Right lobe of liver (tissue), 4 donors: Measurements from ENCODE around the gene HOPX.

Experiments used
- POLR2A ChIP-seq: fragments of 450-650 bp; IDR thresholded peaks from one replicate; pipeline ENCODE4 v1.6.1; 2017; ENCODE audit warnings: antibody characterized with exemption, mild to moderate bottlenecking
- TF ChIP-seq, protein P1 (sequence below), 4 donors: fragments of 200-600 bp in 3 of 4; fragments of 450-650 bp in 1 of 4; IDR thresholded peaks; one replicate each; pipeline versions ENCODE4 v1.5.1 to v1.8.0; 2016 to 2022; ENCODE audit warnings: antibody characterized with exemption in 4 of 4, mild to moderate bottlenecking in 2 of 4
- donor health status: DM: no; HTN: no; CAD: no.
- donor health status: DM: no; HTN: no; CAD: no.
- donor health status: DM: no; HTN: yes; CAD: no.

DNA sequence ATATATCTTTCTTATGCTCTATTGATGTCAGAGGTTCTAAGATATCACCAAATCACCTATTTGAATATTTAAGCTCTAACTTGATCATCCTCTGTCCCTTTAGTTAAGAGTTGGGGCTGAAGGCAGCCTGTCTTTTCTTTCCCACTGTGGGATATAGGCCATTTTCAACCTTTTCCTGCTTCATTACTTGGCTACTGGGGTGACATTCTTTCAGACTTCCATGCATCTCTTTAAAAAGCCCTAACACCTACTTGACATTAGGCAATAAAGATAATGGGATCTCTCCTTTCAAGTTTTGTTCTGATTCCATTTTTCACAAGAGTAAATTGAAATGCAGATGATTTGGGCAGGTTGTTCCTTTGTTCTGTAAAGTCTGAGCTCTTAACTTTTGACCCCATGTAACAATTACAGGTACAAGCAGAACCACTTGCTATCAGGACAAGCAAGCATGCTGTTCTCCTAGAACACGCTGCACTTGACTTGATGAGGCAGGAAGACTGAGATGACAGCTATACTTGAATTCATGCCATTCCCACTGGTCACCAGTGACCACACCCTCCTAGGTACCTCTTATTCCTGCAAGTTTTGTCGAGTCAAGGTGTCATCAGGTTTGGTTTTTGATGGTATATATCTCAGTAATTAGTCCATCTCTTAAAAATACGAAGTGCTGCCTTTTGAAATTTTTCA is 18.2 kb downstream of the HOPX start:
- TF ChIP-seq, protein P1, sequence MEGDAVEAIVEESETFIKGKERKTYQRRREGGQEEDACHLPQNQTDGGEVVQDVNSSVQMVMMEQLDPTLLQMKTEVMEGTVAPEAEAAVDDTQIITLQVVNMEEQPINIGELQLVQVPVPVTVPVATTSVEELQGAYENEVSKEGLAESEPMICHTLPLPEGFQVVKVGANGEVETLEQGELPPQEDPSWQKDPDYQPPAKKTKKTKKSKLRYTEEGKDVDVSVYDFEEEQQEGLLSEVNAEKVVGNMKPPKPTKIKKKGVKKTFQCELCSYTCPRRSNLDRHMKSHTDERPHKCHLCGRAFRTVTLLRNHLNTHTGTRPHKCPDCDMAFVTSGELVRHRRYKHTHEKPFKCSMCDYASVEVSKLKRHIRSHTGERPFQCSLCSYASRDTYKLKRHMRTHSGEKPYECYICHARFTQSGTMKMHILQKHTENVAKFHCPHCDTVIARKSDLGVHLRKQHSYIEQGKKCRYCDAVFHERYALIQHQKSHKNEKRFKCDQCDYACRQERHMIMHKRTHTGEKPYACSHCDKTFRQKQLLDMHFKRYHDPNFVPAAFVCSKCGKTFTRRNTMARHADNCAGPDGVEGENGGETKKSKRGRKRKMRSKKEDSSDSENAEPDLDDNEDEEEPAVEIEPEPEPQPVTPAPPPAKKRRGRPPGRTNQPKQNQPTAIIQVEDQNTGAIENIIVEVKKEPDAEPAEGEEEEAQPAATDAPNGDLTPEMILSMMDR (IDR thresholded peaks at IDR 0.05) = no peak
- no peak for TF ChIP-seq POLR2A
